ENCODE data around the gene PPARG.
A peak's percentile ranks its signal among the peaks of the same experiment; 100 is the strongest.
"Not testable (repeated sequence)": the region's sequence is repeated elsewhere in the genome, so short reads cannot be mapped to it uniquely, and the experiment has no call there.

PPARG gene

GRCh38 chr3:12288182-12289129 is at the start of gene PPARG:
PPARG (plus strand) TSS chr3:12289070; CDS start chr3:12379712, 90,642 bp downstream.
- DNase-seq: peak; percentile 56

DNA sequence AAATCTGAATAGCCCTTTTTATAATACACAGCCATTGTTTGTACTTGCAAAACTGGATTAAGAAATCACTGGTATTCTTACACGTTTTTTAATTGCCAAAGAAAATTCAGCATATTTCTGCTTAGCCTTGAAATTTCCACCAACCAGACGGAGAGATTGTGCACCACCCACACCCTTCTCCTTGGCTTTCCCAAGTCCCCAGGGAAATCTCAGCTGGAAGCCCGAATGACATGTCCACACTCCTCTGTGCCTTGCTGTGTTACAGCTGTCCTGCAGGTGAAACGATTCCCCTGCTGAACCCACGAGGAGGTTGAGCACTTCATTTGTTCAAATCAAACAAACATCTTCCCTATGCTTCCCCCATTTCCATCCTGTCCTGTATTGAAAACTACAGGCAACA is 49.6 kb upstream of the PPARG start:
- no peak for DNase-seq

- DNase-seq: no peak
These were observed 46.1 kb upstream of the PPARG start for GRCh38 chr3:12242772-12243171.

DNA sequence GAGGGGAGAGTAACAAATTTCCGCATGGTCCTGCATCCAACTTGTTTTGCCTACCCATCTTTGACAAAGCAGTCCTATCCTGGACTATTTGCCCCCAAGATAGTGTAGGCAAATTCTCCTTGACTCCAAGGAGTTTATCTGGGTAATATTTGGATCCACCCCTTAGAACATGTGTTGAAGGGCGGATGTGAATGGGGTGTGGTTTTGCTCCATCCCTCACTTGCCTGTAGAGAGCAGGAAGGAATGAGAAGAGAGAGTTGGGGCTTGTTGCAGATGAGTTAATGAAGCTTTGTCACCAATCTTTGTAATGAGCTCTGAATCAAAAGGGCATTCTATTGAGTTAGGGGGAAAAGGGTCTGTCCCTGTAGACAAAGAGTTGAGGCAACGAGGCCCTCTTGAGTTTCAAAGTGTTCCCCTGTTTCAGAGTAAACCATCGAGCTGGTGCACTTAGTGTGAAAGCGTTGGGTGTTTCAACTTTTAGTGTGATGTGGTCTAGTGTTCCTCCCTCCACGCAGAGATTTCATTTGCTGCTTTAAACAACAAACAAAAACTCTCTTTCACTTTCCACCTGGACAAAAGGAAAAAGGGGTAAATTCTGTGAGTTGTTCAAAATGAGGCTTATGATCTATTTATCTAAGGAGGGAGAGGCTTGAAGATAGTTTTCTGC is 42.2 kb upstream of the PPARG start:
- DNase-seq: no peak

DNA sequence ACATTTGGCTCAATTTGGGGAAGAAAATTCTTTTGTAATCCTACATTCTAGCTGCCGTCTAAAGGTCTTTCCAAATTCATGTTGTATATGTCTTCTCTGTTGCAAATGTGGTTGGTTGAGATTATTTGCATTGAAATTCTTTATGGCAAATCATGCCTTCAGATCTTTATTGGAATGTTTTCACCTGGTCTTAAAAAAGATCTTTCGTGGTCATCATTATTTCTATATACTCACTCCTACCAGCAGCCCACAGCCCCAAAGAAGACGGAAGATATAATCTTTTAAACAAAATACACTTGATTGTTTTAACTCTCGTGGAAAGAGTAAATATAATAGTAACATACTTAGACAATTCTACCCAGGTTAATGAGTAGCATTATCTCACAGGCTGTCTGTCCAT is 41.5 kb upstream of the PPARG start:
- DNase-seq: no peak

- no peak for DNase-seq
These were observed 39.4 kb upstream of the PPARG start for GRCh38 chr3:12249519-12249918.

DNA sequence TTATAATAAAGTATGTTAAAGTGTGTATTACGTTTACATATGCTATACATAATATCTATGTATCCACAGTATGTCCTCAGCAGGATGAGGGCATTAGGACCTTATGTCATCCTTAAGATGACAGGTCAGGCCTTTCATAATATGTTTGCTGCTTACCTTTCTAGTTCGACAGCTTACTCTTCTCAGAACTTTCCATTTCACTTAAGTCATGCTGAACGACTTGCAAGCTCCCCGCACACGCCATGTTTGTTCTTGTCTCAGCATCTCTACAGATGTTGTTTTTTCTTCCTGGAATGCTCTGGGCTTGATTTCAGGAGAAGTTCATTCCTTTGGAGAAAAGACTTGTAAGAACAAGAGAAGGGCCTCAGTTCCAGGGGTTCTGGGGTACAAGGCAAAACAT is 36.0 kb upstream of the PPARG start:
- no peak for DNase-seq

DNA sequence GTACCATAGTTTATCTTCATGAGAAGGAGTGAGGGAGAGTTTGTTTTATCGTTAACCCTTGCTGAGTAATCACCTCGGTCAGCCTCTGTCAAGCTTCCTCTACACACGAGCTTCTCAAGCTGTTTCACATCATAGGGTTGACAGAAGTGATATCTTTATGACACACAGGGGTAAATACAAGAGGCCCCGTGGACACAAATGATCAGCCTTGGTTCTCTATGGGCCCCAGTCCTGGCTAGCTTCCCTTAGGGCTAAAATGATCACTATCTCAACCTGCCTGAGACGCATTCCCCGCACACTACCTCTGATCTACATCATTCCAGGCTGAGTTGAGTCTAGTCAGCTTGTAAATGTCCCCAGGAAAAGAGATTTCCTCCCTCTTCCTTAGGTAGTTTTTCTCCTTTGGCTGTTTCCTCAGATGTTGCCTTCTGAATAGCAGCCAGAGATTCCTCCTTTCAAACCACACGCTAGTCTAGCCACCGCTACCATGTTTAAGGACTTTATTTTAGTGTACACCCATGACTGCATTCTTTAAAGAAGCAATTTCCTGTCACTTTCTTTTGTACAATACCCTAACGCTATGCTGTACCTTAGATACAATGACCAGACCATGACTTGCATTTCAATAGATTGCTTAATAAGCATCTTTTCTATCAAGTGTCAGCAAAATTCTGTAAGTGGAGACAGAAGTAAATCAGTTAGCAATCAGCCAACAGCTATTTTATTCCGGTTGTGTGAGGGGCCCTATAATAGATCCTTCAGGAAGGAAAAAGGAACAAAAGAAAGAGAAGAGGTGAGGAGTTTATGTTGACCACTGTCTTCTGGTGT is 35.1 kb upstream of the PPARG start:
- no peak for DNase-seq

DNA sequence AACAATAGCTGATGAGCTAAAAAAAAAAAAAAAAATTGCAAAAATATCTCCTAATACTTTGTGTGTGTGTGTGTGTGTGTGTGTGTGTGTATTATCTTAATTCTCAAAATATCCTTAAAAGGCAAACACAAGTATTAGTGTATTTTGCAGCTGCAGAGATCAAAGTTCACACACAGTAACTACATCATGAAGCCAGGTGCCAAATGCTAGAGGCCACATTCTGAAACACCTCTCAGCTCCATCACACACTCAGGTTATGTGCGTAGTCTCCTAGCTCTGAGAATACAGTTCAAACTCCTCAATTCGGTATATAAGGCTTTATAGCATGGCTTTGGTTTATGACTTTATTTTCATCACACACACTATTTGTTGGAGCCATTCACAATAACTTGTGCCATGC is 33.5 kb upstream of the PPARG start:
- DNase-seq: no peak

GRCh38 chr3:12258911-12259310 is 30.0 kb upstream of the PPARG start:
- no peak for DNase-seq

DNA sequence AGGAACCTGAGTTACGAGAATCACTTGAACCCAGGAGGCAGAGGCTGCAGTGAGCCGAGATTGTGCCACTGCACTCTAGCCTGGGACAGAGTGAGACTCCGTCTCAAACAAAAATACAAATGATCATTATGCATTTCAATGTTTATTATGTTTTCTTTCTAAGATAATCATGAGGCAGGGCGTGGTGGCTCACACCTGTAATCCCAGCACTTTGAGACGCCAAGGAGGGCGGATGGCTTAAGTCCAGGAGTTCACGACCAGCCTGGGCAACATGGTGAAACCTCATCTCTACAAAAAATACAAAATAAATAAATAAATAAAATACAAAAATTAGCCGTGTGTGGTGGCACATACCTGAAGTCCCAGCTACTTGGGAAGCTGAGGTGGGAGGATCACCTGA is 26.7 kb upstream of the PPARG start:
- DNase-seq: not testable (repeated sequence)

- DNase-seq: no peak
These were observed 23.4 kb upstream of the PPARG start for GRCh38 chr3:12265508-12265907.

DNA sequence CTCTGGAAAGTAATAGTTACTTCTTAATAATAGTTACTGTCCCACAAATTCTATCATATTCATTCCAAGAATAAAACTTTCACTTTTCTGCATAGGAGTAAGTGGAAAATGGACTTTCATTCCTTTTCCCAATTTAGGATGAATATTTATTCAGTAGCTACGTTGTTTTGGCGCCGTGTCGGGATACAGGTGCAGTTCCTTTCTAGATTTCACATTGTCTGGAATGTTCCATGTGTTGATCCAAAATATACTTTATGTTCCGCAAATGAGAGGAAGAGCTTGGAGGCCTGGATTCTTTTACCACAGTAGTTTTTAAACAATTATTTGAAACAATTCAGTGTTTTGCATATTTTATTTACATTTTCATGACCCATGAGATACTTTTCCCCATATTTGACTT is 22.8 kb upstream of the PPARG start:
- DNase-seq: no peak

DNA sequence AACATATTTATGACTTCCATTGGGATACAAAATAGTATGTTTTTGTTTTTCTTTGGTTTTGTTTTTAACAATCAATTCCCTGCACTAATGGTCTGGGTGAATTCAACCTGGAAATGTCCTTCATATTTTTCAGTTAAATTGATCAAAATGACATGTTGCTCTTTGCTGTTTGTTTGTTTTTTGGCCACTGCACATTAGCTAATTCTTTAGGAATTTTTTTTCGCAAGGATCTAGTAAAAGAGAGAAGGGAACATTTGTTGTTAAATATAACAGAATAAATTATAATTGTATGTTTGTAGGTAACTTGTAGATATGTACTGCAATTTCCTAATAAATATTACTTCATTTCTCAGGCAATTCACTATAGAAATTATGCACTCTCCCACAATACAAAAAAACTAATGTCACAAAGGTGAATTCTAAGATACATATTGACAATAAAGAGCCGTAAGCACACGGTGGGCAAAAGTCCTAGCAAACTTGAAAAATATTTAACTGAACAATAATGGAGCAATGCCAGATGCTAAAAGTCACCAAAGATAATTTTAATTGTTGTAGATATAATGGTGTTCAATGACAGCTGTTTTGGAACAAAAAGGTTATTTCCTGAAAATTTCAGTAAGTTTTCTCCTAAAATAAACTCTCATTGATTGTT is 21.4 kb upstream of the PPARG start:
- DNase-seq: no peak

DNA sequence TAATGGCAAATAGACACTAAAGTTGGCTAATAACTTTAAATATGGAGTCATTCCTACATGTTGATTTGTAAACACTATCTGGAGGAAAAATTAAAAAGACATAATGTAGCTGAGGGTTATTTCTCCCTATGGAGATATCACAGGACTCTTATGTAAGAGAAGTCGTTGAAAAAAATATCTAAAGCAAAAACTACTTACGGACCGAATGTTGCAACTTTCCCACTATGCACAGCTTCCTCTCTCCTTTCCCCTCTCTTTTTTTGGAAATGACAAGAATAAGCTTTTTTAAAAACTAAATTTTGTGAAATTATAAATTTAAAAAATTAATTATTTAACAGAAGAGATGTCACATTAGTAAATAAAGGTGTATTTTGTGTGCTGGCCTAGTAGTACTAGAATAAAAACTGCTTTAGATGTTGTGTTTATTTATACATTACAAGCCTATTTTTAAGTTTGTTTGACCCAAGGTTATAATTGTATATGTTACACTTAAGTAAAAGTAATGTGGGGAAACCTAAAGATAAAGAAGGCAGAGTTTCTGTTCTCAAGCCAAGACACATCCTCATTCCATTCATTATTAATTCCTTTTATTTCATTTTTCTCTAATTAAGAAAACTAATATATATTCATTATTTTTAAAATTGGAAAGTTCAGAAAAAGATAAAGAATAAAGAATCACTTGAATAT is 20.7 kb upstream of the PPARG start:
- DNase-seq: no peak

DNA sequence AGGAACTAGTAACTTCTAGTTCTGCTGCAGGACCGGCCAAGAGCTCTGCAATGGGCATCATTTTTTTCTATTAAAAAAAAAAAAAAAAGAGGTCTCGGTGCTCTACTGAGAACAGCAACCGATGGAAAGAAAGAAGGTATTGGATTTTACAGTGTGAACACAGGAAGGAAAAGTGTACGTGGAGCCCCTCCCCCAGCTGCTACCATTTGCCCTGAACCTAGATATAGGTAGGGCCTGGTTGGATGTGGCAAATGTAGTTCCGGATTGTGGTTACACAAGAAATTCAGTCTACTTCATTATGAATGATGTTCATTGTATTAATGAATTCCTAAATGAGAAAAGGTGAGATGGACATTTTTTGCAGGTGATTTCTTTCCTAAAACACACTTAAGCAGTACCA is 17.9 kb upstream of the PPARG start:
- no peak for DNase-seq

- DNase-seq: no peak
These were observed 15.7 kb upstream of the PPARG start for GRCh38 chr3:12273045-12273695.

DNA sequence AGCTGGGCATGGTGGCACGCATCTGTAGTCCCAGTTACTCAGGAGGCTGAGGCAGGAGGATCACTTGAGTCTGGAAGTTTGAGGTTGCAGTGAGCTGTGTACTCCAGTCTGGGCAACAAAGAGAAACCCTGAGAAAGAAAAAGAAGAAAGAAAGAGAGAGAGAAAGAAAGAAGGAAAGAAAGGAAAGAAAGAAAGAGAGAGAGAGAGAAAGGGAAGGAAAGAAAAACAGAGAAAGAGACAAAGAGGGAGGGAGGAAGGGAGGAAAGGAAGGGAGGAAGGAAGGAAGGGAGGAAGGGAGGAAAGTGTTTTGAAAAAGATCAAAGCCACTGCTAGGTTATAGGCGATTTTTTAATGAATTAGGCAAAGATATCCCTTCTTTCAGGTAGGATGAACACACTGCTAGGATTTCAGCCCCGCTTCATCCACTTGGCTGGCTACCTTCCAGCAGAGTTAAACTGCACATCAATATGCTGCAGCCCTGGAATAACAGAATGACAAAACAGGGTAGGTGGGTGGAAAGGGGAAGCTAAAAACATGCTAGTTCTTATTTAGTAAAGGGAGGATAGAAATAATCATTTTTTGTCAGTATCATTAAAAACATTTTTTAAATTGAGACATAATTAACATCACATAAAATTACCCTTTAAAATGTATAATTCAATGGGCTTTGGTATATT is 12.8 kb upstream of the PPARG start:
- DNase-seq: no peak

- not testable (repeated sequence) for DNase-seq
These were observed 12.0 kb upstream of the PPARG start for GRCh38 chr3:12276827-12277226.

DNA sequence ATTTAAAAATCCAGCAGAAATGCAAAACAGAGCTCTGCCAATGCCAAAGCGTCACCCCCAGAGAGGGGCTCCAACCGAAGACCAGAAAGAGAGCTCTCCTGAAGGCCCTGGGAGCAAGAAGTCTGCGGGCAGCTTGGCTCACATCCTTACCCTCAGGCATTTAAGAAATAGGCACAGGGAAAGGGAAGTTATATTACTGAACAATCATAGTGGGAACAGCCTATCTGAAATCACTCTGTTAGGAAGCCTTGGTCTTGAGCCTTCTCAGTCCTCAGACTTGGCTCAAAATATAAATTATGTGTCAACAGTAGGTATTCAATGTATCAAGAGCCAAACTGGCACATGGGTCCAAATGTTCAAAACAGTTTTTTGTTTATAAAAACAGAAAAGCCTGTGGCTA is 10.3 kb upstream of the PPARG start:
- no peak for DNase-seq

All from activated CD8-positive, alpha-beta memory T cell treated with anti-CD3 and anti-CD28 coated beads, Interleukin-2, amount 50 U/mL, for 48 hours (primary cell).